Heart right ventricle (tissue), 16 donors: ENCODE measurements around the gene LAMA1. TPM values are rescaled to one million over a fixed set of nuclear protein-coding genes. Genes with fewer than 3 reads are reported as not detected.

Source experiments
- ATAC-seq, 8 donors: fragments of 200-7000 bp; cut with Tn5 transposase; one replicate each; pipeline ENCODE4 v1.9.1; 2020; ENCODE audit warnings: mild to moderate bottlenecking in 8 of 8, moderate library complexity in 8 of 8, moderate number of reproducible peaks in 1 of 8
- DNase-seq, 2 donors: peaks; one replicate each; pipeline ENCODE4 v3.0.0-alpha.2; 2020
- H3K27ac ChIP-seq, 10 donors: fragments of 200-600 bp; sonication (generic) in 2 of 10; one replicate each; pipeline versions ENCODE4 v1.5.0 to v1.8.0; 2020 to 2022; ENCODE audit warnings: mild to moderate bottlenecking in 3 of 10
- H3K27me3 ChIP-seq, 7 donors: fragments of 200-600 bp; one replicate each; pipeline ENCODE4 v1.8.0; 2021 to 2022; ENCODE audit warnings: mild to moderate bottlenecking in 2 of 7
- H3K36me3 ChIP-seq, 9 donors: fragments of 200-600 bp; sonication (generic) in 1 of 9; one replicate each; pipeline versions ENCODE4 v1.5.0 to v1.8.0; 2020 to 2022; ENCODE audit warnings: mild to moderate bottlenecking in 2 of 9
- H3K4me1 ChIP-seq, 9 donors: fragments of 200-600 bp; sonication (generic) in 1 of 9; one replicate each; pipeline versions ENCODE4 v1.5.0 to v1.8.0; 2020 to 2022; ENCODE audit warnings: mild to moderate bottlenecking in 4 of 9
- H3K4me3 ChIP-seq, 10 donors: fragments of 200-600 bp; sonication (generic) in 2 of 10; one replicate each; pipeline versions ENCODE4 v1.5.0 to v1.8.0; 2020 to 2022; ENCODE audit warnings: mild to moderate bottlenecking in 7 of 10, moderate library complexity in 2 of 10
- H3K9me3 ChIP-seq, 11 donors: fragments of 200-600 bp in 10 of 11; sonication (generic) in 2 of 11; one replicate each; pipeline versions ENCODE4 v1.5.0 to v1.8.0; 2013 to 2022; ENCODE audit warnings: mild to moderate bottlenecking in 2 of 11, control low read depth in 1 of 11, moderate library complexity in 1 of 11
- CTCF ChIP-seq, 9 donors: fragments of 200-600 bp; sonication (generic) in 2 of 9; IDR thresholded peaks; one replicate each; pipeline versions ENCODE4 v1.5.0 to v1.8.0; 2021 to 2022; ENCODE audit warnings: antibody characterized with exemption in 9 of 9, mild to moderate bottlenecking in 5 of 9, moderate library complexity in 1 of 9
- WGBS, 2 donors: extraction: QIAGEN DNeasy Blood & Tissue Kit; methylation state at CpG; one replicate each; pipeline ENCODE4 v1.1.7; 2013; ENCODE audit warnings: inconsistent platforms in 1 of 2; 5-methylcytosine and 5-hydroxymethylcytosine counted together
- intact Hi-C, 10 donors: fragments of 100-400 bp; cut with DNase I; formaldehyde crosslinking; loops; one replicate each; pipeline versions ENCODE4 v1.11.1 to v1.14.2; 2022
- polyA plus RNA-seq, 2 donors: library from polyadenylated mRNA; stranded (reverse); fragments of 200-250 nt; gene quantifications; one replicate each; pipeline ENCODE4 v1.2.3, GENCODE V29; 2013
- total RNA-seq, 10 donors: library from RNA; stranded (reverse); fragmentation: NEBNext Ultra II Directional in 3 of 10; extraction: Animal tissue kit (Norgen Biotek cat#: 25700) in 3 of 10; gene quantifications; one replicate each; pipeline versions ENCODE4 v1.2.1 to v1.2.4, GENCODE V29; 2021 to 2023
- donor health status: Arrhythmogenic right ventricular cardiomyopathy.
- donor health status: ischemic (EF 13 %, LVEDD 7.1; RV severe dilation, severe dysfunction).
- donor health status: healthy with polysubstance abuse.
- donor health status: DM: no; HTN: yes; CAD: no.
- donor health status: DM: no; HTN: no; CAD: no.
- donor health status: ischemic (EF 25% LVEDD 6.9; RV normal size, moderate dysfunction).
- donor health status: ischemic (EF 25% LVEDD 5.7; RV mildly dilated, moderate dysfunction).
- donor health status: healthy.
- donor health status: DM: yes; HTN: yes; CAD: no.
- donor health status: Ischemic cardiomyopathy.
- donor health status: ischemic (EF 35%, LVEDD 5.7; RV mildly dilated, moderate dysfunction).
- donor health status: nonischemic (EF 11% LVEDD 7.7; RV severe dilation, severe dysfunction).
- donor health status: DM: yes; HTN: yes; CAD: no.
- donor health status: PGD.
- donor health status: ischemic (EF 29% LVEDD 5.4; RV normal size, mild dysfunction).
- donor health status: nonischemic (EF 23%, LVEDD 6.1; RV moderate dilation, normal function).

The LAMA1 gene
- total and polyA plus RNA-seq, 12 donors, result 0.05 to 0.82 (median 0.13) TPM; not detected in 4

- Histone ChIP-seq H3K4me1 (no peaks in the 10 kb centered on the region), H3K9me3 (no peaks in the 10 kb centered on the region), H3K36me3 (no peaks in the 10 kb centered on the region), H3K27me3 (no peaks in the 10 kb centered on the region), H3K27ac (no peak overlapping the region), H3K4me3 (no peak overlapping the region)
- no peak for TF ChIP-seq CTCF (IDR thresholded peaks at IDR 0.05)
- intact Hi-C loops, result loop anchor here in 1 of 10 donors (10.0 kb wide), 1 partner anchor 140 kb away; no protein-coding TSS in a partner anchor
- no peak for ATAC-seq
- DNase-seq, result no peak
- 82 to 83% methylated on average over 6 of the region's 6 CpGs for WGBS, 2 donors
Measured at GRCh38 chr18:7025194-7025593, 92.4 kb downstream of the LAMA1 start.

- Histone ChIP-seq H3K27ac (no peak overlapping the region), H3K36me3 (no peaks in the 10 kb centered on the region), H3K4me3 (no peak overlapping the region), H3K27me3 (no peaks in the 10 kb centered on the region), H3K9me3 (no peaks in the 10 kb centered on the region), H3K4me1 (no peaks in the 10 kb centered on the region)
- intact Hi-C loops, result loop anchor here in 1 of 10 donors (10.0 kb wide), 1 partner anchor 141 kb away; no protein-coding TSS in a partner anchor
- DNase-seq, result no peak
- TF ChIP-seq CTCF (IDR thresholded peaks at IDR 0.05), result no peak
- 80 to 82% methylated on average over 7 of the region's 7 CpGs for WGBS, 2 donors
- ATAC-seq, result no peak
Measured at GRCh38 chr18:7023581-7023980, 94.0 kb downstream of the LAMA1 start.

- no peak for DNase-seq
- no peak overlapping the region for H3K4me3 ChIP-seq
- no peaks in the 10 kb centered on the region for H3K27me3 ChIP-seq
- no peaks in the 10 kb centered on the region for H3K9me3 ChIP-seq
- no peak for ATAC-seq
- H3K36me3 ChIP-seq, result no peaks in the 10 kb centered on the region
- H3K4me1 ChIP-seq, result no peaks in the 10 kb centered on the region
- intact Hi-C loops, result loop anchor here in 1 of 10 donors (10.0 kb wide), 1 partner anchor 142 kb away; no protein-coding TSS in a partner anchor
- no peak for TF ChIP-seq CTCF (IDR thresholded peaks at IDR 0.05)
- H3K27ac ChIP-seq, result no peak overlapping the region
- WGBS, 2 donors, result 91 to 93% methylated on average over 19 of the region's 19 CpGs
Measured at GRCh38 chr18:7023063-7023580, 94.5 kb downstream of the LAMA1 start.

- Histone ChIP-seq H3K27me3 (no peaks in the 10 kb centered on the region), H3K27ac (no peak overlapping the region), H3K4me3 (no peak overlapping the region), H3K4me1 (no peaks in the 10 kb centered on the region), H3K9me3 (no peaks in the 10 kb centered on the region), H3K36me3 (no peaks in the 10 kb centered on the region)
- intact Hi-C loops, result loop anchor here in 1 of 10 donors (10.0 kb wide), 1 partner anchor 143 kb away; no protein-coding TSS in a partner anchor
- TF ChIP-seq CTCF (IDR thresholded peaks at IDR 0.05), result peak in 3 of 9 donors; percentile 13 to 22 (median 14)
- WGBS, 2 donors, result 68% methylated on average over 16 of the region's 16 CpGs
- ATAC-seq (no peak), DNase-seq (no peak)
Measured at GRCh38 chr18:7021994-7022840, 95.4 kb downstream of the LAMA1 start.
